Measurements from ENCODE around the gene WHRN. TPM values are rescaled to one million over a fixed set of nuclear protein-coding genes. Genes with fewer than 3 reads are reported as not detected.

The WHRN gene
- total and polyA plus RNA-seq, 2 donors (not counting 1 experiment from before 2014, with no cell fraction given): 19.4 to 95.7 TPM

- H3K4me3 ChIP-seq (ENCODE audit: control extremely low read depth in 1 of 5, extremely low read depth in 1 of 5, insufficient read depth in 1 of 5, low read depth in 2 of 5, low read length in 4 of 5): no peak overlapping the region
- 77% methylated on average over 9 of the region's 12 CpGs for WGBS (ENCODE audit: insufficient coverage)
- peaks cover 23% of the 10 kb centered on the region for H3K4me1 Mint-ChIP-seq
- CTCF ChIA-PET: interaction anchor here (1.0 to 11.1 kb wide), 8 partner anchors 7 to 141 kb away, joined by 3 to 212 read pairs (median 4); no protein-coding TSS in a partner anchor
- H3K9me3 ChIP-seq (ENCODE audit: control extremely low read depth in 1 of 3, control insufficient read depth in 2 of 3, insufficient read depth in 1 of 3, low read length in 2 of 3): no peaks in the 10 kb centered on the region
- H3K27ac Mint-ChIP-seq: no peak overlapping the region
- POLR2A ChIA-PET: no interaction called here
- H3K27me3 Mint-ChIP-seq: peaks cover 42% of the 10 kb centered on the region
- no peaks in the 10 kb centered on the region for H3K79me2 ChIP-seq (ENCODE audit: control insufficient read depth, insufficient read depth, low read length)
- H4K20me1 ChIP-seq (ENCODE audit: control insufficient read depth, insufficient read depth, low read length, poor library complexity, severe bottlenecking): no peaks in the 10 kb centered on the region
- DNase-seq (no peak), ATAC-seq (ENCODE audit: low read depth) (no peak)
- H3K27ac ChIP-seq (ENCODE audit: low read length in 2 of 2): no peak overlapping the region
- no peak overlapping the region for H2AFZ ChIP-seq (ENCODE audit: insufficient read depth, low read depth, low read length, poor library complexity, severe bottlenecking)
- H3K4me1 ChIP-seq (ENCODE audit: control insufficient read depth in 2 of 2, insufficient read depth in 2 of 2, low read length in 2 of 2): peaks cover 19 to 20% of the 10 kb centered on the region in 2 donors
- H3K9ac ChIP-seq (ENCODE audit: low read length): no peak overlapping the region
- TF ChIP-seq CTCF (IDR thresholded peaks at IDR 0.05) (no peak), EZH2 (IDR thresholded peaks at IDR 0.05; ENCODE audit: borderline replicate concordance, insufficient read depth, low read depth, low read length, poor library complexity, severe bottlenecking) (no peak)
- H3K9me3 Mint-ChIP-seq (ENCODE audit: insufficient read depth): no peaks in the 10 kb centered on the region
- no peak overlapping the region for H3K4me3 Mint-ChIP-seq
- H3K27me3 ChIP-seq (replicated peaks in 1 of 4; ENCODE audit: control extremely low read depth in 1 of 4, control insufficient read depth in 3 of 4, insufficient read depth in 4 of 4, low read length in 3 of 4): peaks cover 0 to 9% (median 5%) of the 10 kb centered on the region in 4 experiments
- H3K36me3 ChIP-seq (replicated peaks in 1 of 2; ENCODE audit: control extremely low read depth in 1 of 2, control insufficient read depth in 1 of 2, extremely low read depth in 1 of 2, insufficient read depth in 2 of 2, low read length in 1 of 2): no peaks in the 10 kb centered on the region
- no peak overlapping the region for H3K4me2 ChIP-seq (replicated peaks; ENCODE audit: low read depth, low read length, poor library complexity, severe bottlenecking)
- intact Hi-C loops (cut with micrococcal nuclease): no loop called here
Observed at GRCh38 chr9:114511978-114512874, 7.0 kb upstream of the WHRN start.

GRCh38 chr9:114507726-114508125 is 2.5 kb upstream of the WHRN start:
- Histone ChIP-seq H3K79me2 (ENCODE audit: control insufficient read depth, insufficient read depth, low read length) (no peaks in the 10 kb centered on the region), H3K27ac (ENCODE audit: low read length in 2 of 2) (no peak overlapping the region), H3K9me3 (ENCODE audit: control extremely low read depth in 1 of 3, control insufficient read depth in 2 of 3, insufficient read depth in 1 of 3, low read length in 2 of 3) (peaks cover 0 to 4% (median 0%) of the 10 kb centered on the region in 3 donors), H3K4me1 (ENCODE audit: control insufficient read depth in 2 of 2, insufficient read depth in 2 of 2, low read length in 2 of 2) (peaks cover 29 to 41% of the 10 kb centered on the region in 2 donors), H3K27me3 (replicated peaks in 1 of 4; ENCODE audit: control extremely low read depth in 1 of 4, control insufficient read depth in 3 of 4, insufficient read depth in 4 of 4, low read length in 3 of 4) (peaks cover 0 to 17% (median 11%) of the 10 kb centered on the region in 4 experiments), H3K9ac (ENCODE audit: low read length) (no peak overlapping the region), H3K4me2 (replicated peaks; ENCODE audit: low read depth, low read length, poor library complexity, severe bottlenecking) (no peak overlapping the region), H2AFZ (ENCODE audit: insufficient read depth, low read depth, low read length, poor library complexity, severe bottlenecking) (no peak overlapping the region), H3K4me3 (ENCODE audit: control extremely low read depth in 1 of 5, extremely low read depth in 1 of 5, insufficient read depth in 1 of 5, low read depth in 2 of 5, low read length in 4 of 5) (no peak overlapping the region), H4K20me1 (ENCODE audit: control insufficient read depth, insufficient read depth, low read length, poor library complexity, severe bottlenecking) (no peaks in the 10 kb centered on the region), H3K36me3 (replicated peaks in 1 of 2; ENCODE audit: control extremely low read depth in 1 of 2, control insufficient read depth in 1 of 2, extremely low read depth in 1 of 2, insufficient read depth in 2 of 2, low read length in 1 of 2) (no peaks in the 10 kb centered on the region)
- intact Hi-C loops (cut with micrococcal nuclease): loop anchor here (1.0 kb wide), 2 partner anchors 56 to 73 kb away; no protein-coding TSS in a partner anchor
- ChIA-PET POLR2A (no interaction called here), CTCF (interaction anchor here (0.8 to 11.1 kb wide), 34 partner anchors 11 to 400 kb away, joined by 3 to 212 read pairs (median 4); partner anchors contain the start of genes ATP6V1G1 and TMEM268)
- DNase-seq (peak; percentile 69), ATAC-seq (ENCODE audit: low read depth) (no peak)
- Mint-ChIP-seq H3K27me3 (peaks cover 38% of the 10 kb centered on the region), H3K4me1 (peaks cover 35% of the 10 kb centered on the region), H3K4me3 (peak overlapping the region; percentile 26), H3K9me3 (ENCODE audit: insufficient read depth) (no peaks in the 10 kb centered on the region), H3K27ac (peak overlapping the region; percentile 10)
- no CpG with 5 or more reads among the region's 3 CpGs for WGBS (ENCODE audit: insufficient coverage)
- peak; percentile 70 for TF ChIP-seq CTCF (IDR thresholded peaks at IDR 0.05)
- no peak for TF ChIP-seq EZH2 (IDR thresholded peaks at IDR 0.05; ENCODE audit: borderline replicate concordance, insufficient read depth, low read depth, low read length, poor library complexity, severe bottlenecking)
